Astrocyte of the spinal cord (primary cell): ENCODE data around the gene HDLBP.

ENCODE experiments used
- DNase-seq: peaks from one replicate; pipeline ENCODE4 v3.0.0; 2011; ENCODE audit warnings: low read depth, low spot score
- H3K4me3 ChIP-seq: 2 replicates; pipeline ENCODE4 v1.5.1; 2011; ENCODE audit warnings: low read depth, mild to moderate bottlenecking, low read length, moderate library complexity
- in situ Hi-C: cut with HindIII; loops from 2 replicates; pipeline ENCODE4 v1.10.0; 2017; ENCODE audit warnings: low sequenced_read_pairs
- TF ChIP-seq, protein P1 (sequence below): IDR thresholded peaks from 2 replicates; pipeline ENCODE4 v1.5.1; 2012; ENCODE audit warnings: low read depth, mild to moderate bottlenecking, low read length, inconsistent platforms

HDLBP gene

GRCh38 chr2:241315093-241315878 is at the start of gene HDLBP:
Gene HDLBP (minus strand): TSS chr2:241315672. CDS start chr2:241266869, 48,803 bp downstream.
- H3K4me3 ChIP-seq = peak within 1 kb of the TSS; percentile 90
- DNase-seq = peak; percentile 100
- in situ Hi-C loops = no loop called here
- TF ChIP-seq, protein P1, sequence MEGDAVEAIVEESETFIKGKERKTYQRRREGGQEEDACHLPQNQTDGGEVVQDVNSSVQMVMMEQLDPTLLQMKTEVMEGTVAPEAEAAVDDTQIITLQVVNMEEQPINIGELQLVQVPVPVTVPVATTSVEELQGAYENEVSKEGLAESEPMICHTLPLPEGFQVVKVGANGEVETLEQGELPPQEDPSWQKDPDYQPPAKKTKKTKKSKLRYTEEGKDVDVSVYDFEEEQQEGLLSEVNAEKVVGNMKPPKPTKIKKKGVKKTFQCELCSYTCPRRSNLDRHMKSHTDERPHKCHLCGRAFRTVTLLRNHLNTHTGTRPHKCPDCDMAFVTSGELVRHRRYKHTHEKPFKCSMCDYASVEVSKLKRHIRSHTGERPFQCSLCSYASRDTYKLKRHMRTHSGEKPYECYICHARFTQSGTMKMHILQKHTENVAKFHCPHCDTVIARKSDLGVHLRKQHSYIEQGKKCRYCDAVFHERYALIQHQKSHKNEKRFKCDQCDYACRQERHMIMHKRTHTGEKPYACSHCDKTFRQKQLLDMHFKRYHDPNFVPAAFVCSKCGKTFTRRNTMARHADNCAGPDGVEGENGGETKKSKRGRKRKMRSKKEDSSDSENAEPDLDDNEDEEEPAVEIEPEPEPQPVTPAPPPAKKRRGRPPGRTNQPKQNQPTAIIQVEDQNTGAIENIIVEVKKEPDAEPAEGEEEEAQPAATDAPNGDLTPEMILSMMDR = peak; percentile 40

- H3K4me3 ChIP-seq = no peak overlapping the region
- in situ Hi-C loops = no loop called here
- no peak for DNase-seq
- TF ChIP-seq, protein P1 = no peak
Measured at GRCh38 chr2:241364781-241365180, 49.3 kb upstream of the HDLBP start.

- TF ChIP-seq, protein P1 = no peak
- in situ Hi-C loops = no loop called here
- no peak for DNase-seq
- no peak overlapping the region for H3K4me3 ChIP-seq
Measured at GRCh38 chr2:241363426-241363825, 48.0 kb upstream of the HDLBP start.

GRCh38 chr2:241359481-241360045 is 44.1 kb upstream of the HDLBP start:
- no peak for DNase-seq
- TF ChIP-seq, protein P1 = no peak
- H3K4me3 ChIP-seq = no peak overlapping the region
- in situ Hi-C loops = no loop called here

DNA sequence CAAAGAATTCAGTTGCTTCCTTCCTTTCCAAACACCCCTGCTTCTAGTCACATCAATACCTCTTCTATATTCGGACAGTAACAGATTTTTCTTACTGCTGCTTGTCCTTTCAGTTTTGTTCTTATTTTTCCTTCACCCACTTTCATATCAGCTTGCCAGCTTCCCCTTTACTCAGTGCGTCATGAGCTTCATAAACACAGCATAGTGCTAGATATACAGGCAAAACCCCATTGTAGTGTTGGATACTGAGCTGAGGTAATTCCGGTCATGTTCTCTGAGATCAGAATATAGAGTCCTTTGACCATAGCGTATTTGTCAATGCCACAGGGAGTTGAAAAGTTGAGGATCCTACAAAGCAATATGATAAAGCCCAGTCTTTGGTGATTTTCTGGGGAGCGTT is 43.0 kb upstream of the HDLBP start:
- in situ Hi-C loops = no loop called here
- no peak for DNase-seq
- no peak overlapping the region for H3K4me3 ChIP-seq
- TF ChIP-seq, protein P1 = no peak

DNA sequence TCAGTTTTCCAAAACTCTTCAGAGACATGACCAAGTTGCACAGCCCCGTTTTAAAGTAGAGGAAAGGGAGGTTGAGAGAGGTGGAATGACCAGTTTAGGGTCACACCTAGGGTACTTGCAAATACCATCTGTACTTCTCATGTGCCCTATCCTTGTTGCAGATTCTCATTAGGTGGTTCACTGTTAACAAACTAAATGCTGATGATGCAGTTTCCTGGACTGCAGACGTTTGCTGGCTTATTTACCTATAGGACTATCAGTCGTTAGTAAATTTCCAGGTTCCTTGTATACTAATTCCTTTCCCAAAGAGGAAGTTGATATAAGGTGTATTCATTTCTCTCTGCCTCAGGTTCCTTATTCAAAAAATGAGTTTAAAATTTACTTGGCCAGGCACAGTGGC is 42.1 kb upstream of the HDLBP start:
- in situ Hi-C loops = no loop called here
- TF ChIP-seq, protein P1 = no peak
- H3K4me3 ChIP-seq = peak overlapping the region; percentile 88
- DNase-seq = no peak
